OCI-LY7 (cell line): Measurements from ENCODE around the gene STEAP1.
"Not testable (repeated sequence)": the region's sequence is repeated elsewhere in the genome, so short reads cannot be mapped to it uniquely, and the experiment has no call there.

Experiments used
- CTCF ChIP-seq: fragments of 200-600 bp; sonication (generic); conservative IDR thresholded peaks from 2 replicates; pipeline ENCODE4 v1.5.1; 2014; ENCODE audit warnings: mild to moderate bottlenecking, antibody characterized with exemption, low read length, moderate library complexity, mixed read lengths
- EZH2phosphoT487 ChIP-seq: fragments of 200-600 bp; sonication (generic); IDR thresholded peaks from 2 replicates; pipeline ENCODE4 v1.6.1; 2018; ENCODE audit warnings: low read depth, borderline replicate concordance, mild to moderate bottlenecking, mixed run types, antibody characterized with exemption, low read length, moderate library complexity, mixed read lengths

- not testable (repeated sequence) for TF ChIP-seq EZH2phosphoT487, CTCF
These were observed 35.6 kb upstream of the STEAP1 start for GRCh38 chr7:90118551-90119177.
